T-helper 1 cell treated with Interleukin-12 subunit alpha and Interleukin-12 subunit beta and Interleukin-4 antibody, amounts not matched to agents 30 ng/mL and 1 ng/mL, for 36 hours (primary cell): ENCODE measurements around the gene MMP28. TPM values are rescaled to one million over a fixed set of nuclear protein-coding genes. Genes with fewer than 3 reads are reported as not detected.

ENCODE experiments used
- intact Hi-C: fragments of 100-400 bp; cut with micrococcal nuclease; formaldehyde crosslinking; loops from one replicate; pipeline ENCODE4 v1.15.1; 2024
- total RNA-seq: library from RNA; stranded (reverse); gene quantifications from 2 replicates; pipeline ENCODE4 v1.2.3, GENCODE V29; 2022

MMP28 gene
- total RNA-seq, 1 donor from 2014 or later = not detected

DNA sequence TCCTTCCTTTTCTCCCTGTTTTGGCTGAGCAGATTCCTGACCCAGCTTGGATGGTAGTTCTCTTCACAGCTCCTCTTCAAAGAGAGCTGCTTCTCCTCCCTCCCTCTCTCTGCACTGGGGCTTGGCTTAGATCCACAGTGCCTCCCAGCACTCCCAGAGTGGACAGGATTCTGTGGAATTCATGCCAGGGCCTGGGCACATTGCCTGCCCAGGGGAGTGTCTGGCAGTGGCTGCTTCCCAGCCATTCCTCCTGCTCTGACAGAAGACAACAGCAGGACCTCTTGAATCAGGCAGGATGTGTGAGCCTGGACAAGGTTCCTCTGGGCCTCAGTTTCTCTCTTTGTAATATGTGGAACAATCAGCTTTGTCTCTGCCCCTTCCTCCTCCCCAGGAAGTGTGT is 4.5 kb upstream of the MMP28 start:
- intact Hi-C loops = no loop called here

- intact Hi-C loops = no loop called here
These were observed 2.5 kb upstream of the MMP28 start for GRCh38 chr17:35797918-35798317.

DNA sequence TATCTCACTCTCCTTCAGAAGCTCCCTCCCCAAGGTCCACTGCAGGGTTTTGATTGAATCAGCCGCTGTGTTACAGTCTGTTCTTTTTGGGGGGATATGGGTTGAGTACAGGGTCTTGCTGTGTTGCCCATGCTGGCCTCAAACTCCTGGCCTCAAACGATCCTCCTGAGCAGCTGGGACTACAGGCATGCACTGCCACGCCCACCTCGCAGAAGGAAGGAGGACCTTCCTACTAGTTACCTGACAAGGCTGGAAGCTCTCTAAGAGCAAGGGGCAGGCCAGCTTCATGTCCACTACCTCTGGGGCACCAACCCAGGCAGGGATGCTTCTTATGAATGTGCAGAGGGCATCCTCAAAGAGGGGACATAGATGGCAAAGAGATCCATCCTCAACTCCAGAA is 1.9 kb upstream of the MMP28 start:
- intact Hi-C loops = no loop called here

DNA sequence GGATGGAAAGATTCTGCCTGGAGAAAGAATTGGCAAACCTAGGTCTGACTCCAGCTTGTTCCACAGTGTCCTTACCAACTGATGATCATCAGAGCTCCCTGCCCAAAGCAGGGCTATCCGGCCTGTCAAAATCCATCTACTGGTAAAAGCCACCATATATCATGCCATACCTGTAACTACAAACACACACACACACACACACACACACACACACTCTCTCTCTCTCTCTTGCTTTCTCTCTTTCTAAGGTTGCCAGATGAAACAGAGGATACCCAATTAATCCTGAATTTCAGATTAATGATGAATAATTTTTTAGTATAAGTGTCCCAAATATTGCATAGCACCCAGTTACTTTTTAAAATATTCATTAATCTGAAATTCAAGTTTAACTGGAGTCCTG is 1.5 kb upstream of the MMP28 start:
- intact Hi-C loops = no loop called here

DNA sequence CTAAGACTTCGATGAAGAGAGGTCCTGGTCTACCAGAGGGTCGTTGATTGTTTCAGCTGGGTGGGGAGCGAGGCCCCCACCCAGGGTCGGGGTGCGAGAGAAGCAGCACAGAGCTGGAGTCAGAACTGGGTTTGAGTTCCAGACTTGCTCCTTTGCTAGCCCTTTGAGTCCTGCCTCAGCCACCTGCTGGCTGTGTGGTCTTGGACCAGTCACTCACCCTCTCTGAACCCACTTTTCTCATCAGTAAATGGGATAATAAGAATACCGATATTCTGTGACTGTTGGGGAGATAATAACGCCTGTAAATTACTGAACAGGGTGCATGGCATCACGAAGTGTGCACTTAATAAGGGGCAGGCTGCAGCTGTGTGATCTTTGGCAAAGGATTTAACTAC is 427 bp upstream of the MMP28 start:
- intact Hi-C loops = no loop called here

- intact Hi-C loops = no loop called here
These were observed 2.2 kb downstream of the MMP28 start for GRCh38 chr17:35793257-35793656.

- intact Hi-C loops = no loop called here
These were observed 3.6 kb downstream of the MMP28 start for GRCh38 chr17:35791681-35792350.

DNA sequence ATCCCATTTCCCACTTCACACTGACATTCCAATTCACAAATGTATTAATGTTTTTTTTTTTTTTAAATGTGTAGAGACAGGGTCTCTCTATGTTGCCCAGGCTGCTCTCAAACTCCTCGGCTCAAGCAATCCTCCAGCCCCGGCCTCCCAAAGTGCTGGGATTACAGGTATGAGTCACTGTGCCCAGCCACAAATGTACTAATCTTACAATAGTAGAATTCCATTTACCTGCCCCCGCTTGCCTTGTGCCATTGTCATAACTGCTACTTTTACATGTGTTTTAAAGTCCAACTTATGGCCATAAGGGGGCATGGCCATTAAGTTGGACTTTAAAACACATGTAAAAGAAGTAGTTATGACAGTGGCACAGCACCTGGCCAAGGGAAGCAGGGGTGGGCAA is 4.6 kb downstream of the MMP28 start:
- intact Hi-C loops = no loop called here

- intact Hi-C loops = no loop called here
These were observed 6.7 kb downstream of the MMP28 start for GRCh38 chr17:35788477-35789368.

- intact Hi-C loops = no loop called here
These were observed 8.5 kb downstream of the MMP28 start for GRCh38 chr17:35786941-35787432.

DNA sequence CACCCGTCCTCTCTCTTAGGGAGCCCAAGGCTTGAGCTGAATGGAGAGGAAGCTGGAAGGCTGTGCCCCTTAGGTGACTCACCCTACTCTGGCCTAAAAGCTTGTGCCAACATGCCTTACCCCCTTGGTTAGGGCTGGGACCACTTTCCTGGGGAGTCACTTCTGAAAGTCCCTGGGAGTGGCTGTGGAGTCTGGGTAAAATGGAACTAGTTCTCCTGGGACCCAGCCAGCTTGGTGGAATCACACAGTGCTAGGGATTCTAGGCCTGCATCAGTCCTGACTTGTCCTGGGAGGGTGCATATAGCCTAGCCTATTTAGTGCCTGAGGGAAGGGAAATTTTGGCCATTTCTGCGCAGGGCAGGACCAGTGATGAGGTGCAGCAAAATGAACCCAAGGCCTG is 10.5 kb downstream of the MMP28 start:
- intact Hi-C loops = no loop called here

DNA sequence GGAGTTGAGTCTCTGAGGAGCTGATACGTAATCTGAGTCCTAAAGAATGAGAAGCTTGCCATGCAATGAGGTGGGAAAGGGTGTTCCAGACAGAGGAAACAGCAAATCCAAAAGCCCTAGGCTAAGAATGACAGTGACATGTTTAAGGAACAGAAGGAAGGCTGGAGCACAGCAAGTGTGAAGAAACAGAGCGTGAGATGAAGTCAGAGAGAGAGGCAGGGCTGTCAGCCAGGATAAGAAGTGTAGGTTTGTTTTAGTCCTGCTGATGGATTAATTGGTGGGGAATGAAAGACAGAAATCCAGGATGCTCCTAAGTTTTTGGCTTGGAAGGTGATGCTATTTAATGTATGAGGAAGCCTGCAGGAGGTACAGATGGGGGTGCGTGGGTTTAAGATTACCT is 14.5 kb downstream of the MMP28 start:
- intact Hi-C loops = no loop called here

DNA sequence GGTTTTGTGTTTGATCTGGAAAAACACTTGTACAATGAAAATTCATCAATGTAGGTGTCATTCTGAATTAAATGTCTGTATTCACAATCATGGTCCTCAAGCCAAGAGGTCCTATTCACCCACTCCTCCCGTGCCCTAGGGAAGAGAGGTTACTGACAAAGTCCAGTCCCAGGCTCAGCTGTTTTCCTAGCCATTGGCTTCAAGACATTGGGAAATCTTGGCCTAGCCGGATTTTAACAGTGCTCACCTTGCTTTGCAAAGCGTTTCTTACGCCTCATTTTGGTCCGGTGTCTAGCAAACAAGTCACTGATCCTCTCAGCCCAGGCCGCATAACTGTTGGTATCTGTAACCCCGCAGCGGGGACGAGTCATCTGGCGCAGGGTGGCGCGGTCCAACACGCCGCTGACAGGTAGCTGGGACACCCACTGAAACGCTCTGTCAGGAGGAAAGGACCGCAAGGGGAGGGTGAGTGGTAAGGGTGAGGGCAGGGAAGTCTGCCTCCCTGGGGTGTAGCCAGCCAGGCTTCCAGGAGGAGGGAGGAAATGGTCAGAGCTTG is 16.7 kb downstream of the MMP28 start:
- intact Hi-C loops = no loop called here

GRCh38 chr17:35775583-35775982 is 19.9 kb downstream of the MMP28 start:
- intact Hi-C loops = no loop called here

DNA sequence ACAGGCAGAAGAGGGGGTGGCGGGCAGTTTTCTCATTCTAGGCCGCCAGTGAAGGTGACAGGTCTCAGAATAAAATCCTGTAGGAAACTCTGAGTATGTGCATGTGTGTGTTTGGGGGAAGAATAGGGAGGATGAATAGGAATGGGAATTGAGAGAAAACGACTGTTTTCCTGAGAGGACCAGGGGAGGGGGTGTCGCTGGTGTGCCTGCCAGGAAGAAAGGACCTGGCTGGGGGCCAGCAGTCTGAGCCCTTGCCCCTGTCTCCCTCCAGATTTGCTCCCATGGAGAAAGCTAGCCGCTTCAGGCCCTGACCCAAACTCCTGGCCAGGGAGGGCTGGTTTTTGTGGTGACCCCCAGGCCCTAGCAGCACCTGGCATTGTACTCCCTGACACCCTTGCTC is 20.4 kb downstream of the MMP28 start:
- intact Hi-C loops = no loop called here

- intact Hi-C loops = no loop called here
These were observed 20.9 kb downstream of the MMP28 start for GRCh38 chr17:35774499-35774898.

DNA sequence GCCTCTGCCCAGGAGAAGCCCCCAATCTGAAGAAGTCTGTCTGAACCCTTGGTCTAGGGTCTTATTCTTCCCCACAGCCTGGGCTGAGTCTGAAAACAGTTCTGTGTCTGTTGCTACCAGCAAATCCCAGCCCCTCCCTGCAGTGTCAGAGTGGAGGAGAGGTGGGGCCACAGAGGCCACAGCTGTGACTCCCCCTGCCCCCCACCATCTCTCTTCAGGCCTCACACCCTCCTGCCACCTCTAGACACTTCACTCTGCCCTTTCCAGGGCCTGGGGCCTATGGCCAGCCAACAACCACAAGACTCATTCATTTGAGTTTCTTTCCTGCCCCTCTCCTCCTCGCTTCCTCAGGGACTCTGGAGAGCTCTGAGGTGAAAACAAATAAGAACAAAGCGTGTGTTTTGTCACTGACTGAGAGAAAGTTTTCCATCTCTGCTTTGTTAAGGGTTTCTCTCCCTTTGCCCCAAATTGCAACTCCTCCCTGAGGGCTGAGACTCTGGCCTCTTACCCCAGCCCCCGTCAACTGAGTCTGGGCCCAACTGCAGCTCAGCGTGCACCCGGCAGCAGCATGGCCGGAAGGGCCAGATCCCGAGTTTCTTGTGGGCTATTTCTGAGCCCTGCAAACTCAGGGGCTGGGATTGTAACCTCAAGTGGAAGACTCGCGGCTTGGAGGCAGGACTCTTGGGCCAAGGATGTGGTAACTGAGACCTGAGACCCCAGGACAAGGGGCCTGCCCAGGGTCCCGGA is 21.6 kb downstream of the MMP28 start:
- intact Hi-C loops = no loop called here

DNA sequence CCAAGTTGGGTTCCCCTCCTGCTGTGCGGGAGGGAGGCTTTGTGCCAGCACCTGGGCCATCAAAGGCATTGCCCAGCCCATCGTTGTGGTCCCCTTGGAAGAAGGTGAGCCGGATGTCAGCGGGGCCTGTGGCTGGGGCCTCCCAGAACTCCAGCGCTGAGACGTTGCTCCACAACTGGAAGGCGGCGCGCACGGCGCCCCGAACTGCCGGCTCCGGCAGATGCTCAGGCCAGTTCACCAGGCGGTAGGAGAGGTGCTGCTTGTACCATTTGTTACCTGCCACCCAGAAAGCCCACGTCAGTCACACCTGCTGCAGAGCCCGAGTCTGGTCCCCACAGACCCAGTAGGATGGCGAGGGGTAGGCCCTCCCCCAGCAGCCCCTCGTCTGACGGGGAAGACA is 22.3 kb downstream of the MMP28 start:
- intact Hi-C loops = no loop called here

- intact Hi-C loops = no loop called here
These were observed 25.4 kb downstream of the MMP28 start for GRCh38 chr17:35769895-35770486.

- intact Hi-C loops = no loop called here
These were observed 26.6 kb downstream of the MMP28 start for GRCh38 chr17:35768797-35769196.

GRCh38 chr17:35766903-35767510 is 28.4 kb downstream of the MMP28 start:
- intact Hi-C loops = loop anchor here (2.0 kb wide), 1 partner anchor 382 kb away; no protein-coding TSS in a partner anchor
